MM.1S (cell line): Measurements from ENCODE around the gene FBXL17.
A peak's percentile ranks its signal among the peaks of the same experiment; 100 is the strongest.

ENCODE experiments used
- DNase-seq: peaks from one replicate; pipeline ENCODE4 v3.0.0-alpha.2; 2015
- H2AFZ ChIP-seq: fragments of 300-600 bp; sonication (generic); 2 replicates; pipeline ENCODE4 v1.6.0; 2016; ENCODE audit warnings: antibody characterized with exemption, low read length
- H3F3A ChIP-seq: fragments of 300-600 bp; sonication (generic); 2 replicates; pipeline ENCODE4 v1.6.1; 2016; ENCODE audit warnings: mild to moderate bottlenecking, antibody characterized with exemption, low read length, moderate library complexity, mixed read lengths; ENCODE audit not compliant: insufficient read depth
- H3K27ac ChIP-seq: fragments of 300-600 bp; sonication (generic); 2 replicates; pipeline ENCODE4 v1.5.1; 2016; ENCODE audit warnings: mild to moderate bottlenecking, low read length
- H3K27me3 ChIP-seq: fragments of 300-600 bp; sonication (generic); replicated peaks from 2 replicates; pipeline ENCODE4 v1.6.0; 2016; ENCODE audit warnings: low read length; ENCODE audit not compliant: insufficient read depth
- H3K36me3 ChIP-seq: fragments of 300-600 bp; sonication (generic); replicated peaks from 2 replicates; pipeline ENCODE4 v1.6.1; 2016; ENCODE audit warnings: mild to moderate bottlenecking, low read length, mixed read lengths; ENCODE audit not compliant: insufficient read depth
- H3K4me1 ChIP-seq: fragments of 300-600 bp; sonication (generic); 2 replicates; pipeline ENCODE4 v1.6.1; 2016; ENCODE audit warnings: low read length, mixed read lengths
- H3K4me2 ChIP-seq: fragments of 300-600 bp; sonication (generic); 2 replicates; pipeline ENCODE4 v1.6.0; 2016; ENCODE audit warnings: low read depth, low read length
- H3K4me3 ChIP-seq: fragments of 300-600 bp; sonication (generic); 2 replicates; pipeline ENCODE4 v1.5.1; 2016; ENCODE audit warnings: low read length, mixed read lengths
- H3K79me2 ChIP-seq: fragments of 300-600 bp; sonication (generic); 2 replicates; pipeline ENCODE4 v1.6.1; 2016; ENCODE audit warnings: mixed run types, low read length, mixed read lengths
- H3K9ac ChIP-seq: fragments of 300-600 bp; sonication (generic); 2 replicates; pipeline ENCODE4 v1.6.1; 2016; ENCODE audit warnings: low read length, mixed read lengths
- H3K9me2 ChIP-seq: fragments of 300-600 bp; sonication (generic); replicated peaks from 2 replicates; pipeline ENCODE4 v1.6.1; 2016; ENCODE audit warnings: mild to moderate bottlenecking, low read length, mixed read lengths; ENCODE audit not compliant: insufficient read depth
- H3K9me3 ChIP-seq: fragments of 300-600 bp; sonication (generic); replicated peaks from 2 replicates; pipeline ENCODE4 v1.6.1; 2016; ENCODE audit warnings: mild to moderate bottlenecking, low read length, mixed read lengths; ENCODE audit not compliant: insufficient read depth
- H4K20me1 ChIP-seq: fragments of 300-600 bp; sonication (generic); 2 replicates; pipeline ENCODE4 v1.6.1; 2016; ENCODE audit warnings: mild to moderate bottlenecking, low read length, moderate library complexity, mixed read lengths; ENCODE audit not compliant: insufficient read depth
- CTCF ChIP-seq: fragments of 300-600 bp; sonication (generic); IDR thresholded peaks from 2 replicates; pipeline ENCODE4 v1.5.1; 2016; ENCODE audit warnings: antibody characterized with exemption, low read length, mixed read lengths
- EZH2 ChIP-seq: fragments of 300-600 bp; sonication (generic); optimal IDR thresholded peaks from 2 replicates; pipeline ENCODE3; 2017; ENCODE audit warnings: low read depth, mild to moderate bottlenecking, antibody characterized with exemption, low read length, mixed read lengths
- EZH2phosphoT487 ChIP-seq: fragments of 300-600 bp; sonication (generic); IDR thresholded peaks from 2 replicates; pipeline ENCODE4 v1.6.1; 2018; ENCODE audit warnings: antibody characterized with exemption, low read length

Gene FBXL17

GRCh38 chr5:107875833-107876232, 506.1 kb downstream of the FBXL17 start:
- no peak overlapping the region for H3K9ac ChIP-seq
- DNase-seq = no peak
- H3F3A ChIP-seq = no peaks in the 10 kb centered on the region; the same call in 1 of the 2 replicates
- TF ChIP-seq CTCF = no peak
- no peak for TF ChIP-seq EZH2
- no peak for TF ChIP-seq EZH2phosphoT487
- no peaks in the 10 kb centered on the region for H3K79me2 ChIP-seq
- no peaks in the 10 kb centered on the region for H3K36me3 ChIP-seq
- no peak overlapping the region for H3K4me2 ChIP-seq
- no peak overlapping the region for H3K4me3 ChIP-seq
- no peak overlapping the region for H3K27ac ChIP-seq
- no peak overlapping the region for H2AFZ ChIP-seq
- no peaks in the 10 kb centered on the region for H3K4me1 ChIP-seq
- H3K9me3 ChIP-seq = no peaks in the 10 kb centered on the region
- H3K9me2 ChIP-seq = no peaks in the 10 kb centered on the region
- no peaks in the 10 kb centered on the region for H3K27me3 ChIP-seq
- H4K20me1 ChIP-seq = no peaks in the 10 kb centered on the region; the same call in 1 of the 2 replicates

- Histone ChIP-seq H3K4me2 (no peak overlapping the region), H4K20me1 (no peaks in the 10 kb centered on the region)
These were observed 507.1 kb downstream of the FBXL17 start for GRCh38 chr5:107874795-107875194.

GRCh38 chr5:107873877-107874276, 508.0 kb downstream of the FBXL17 start:
- H3K79me2 ChIP-seq = no peaks in the 10 kb centered on the region
- no peak overlapping the region for H3K27ac ChIP-seq
- no peaks in the 10 kb centered on the region for H3K9me2 ChIP-seq
- H3K9me3 ChIP-seq = no peaks in the 10 kb centered on the region
- H3K36me3 ChIP-seq = no peaks in the 10 kb centered on the region
- no peaks in the 10 kb centered on the region for H4K20me1 ChIP-seq
- H3K9ac ChIP-seq = no peak overlapping the region
- H3K4me3 ChIP-seq = no peak overlapping the region
- no peaks in the 10 kb centered on the region for H3K27me3 ChIP-seq
- no peak overlapping the region for H2AFZ ChIP-seq
- H3K4me1 ChIP-seq = no peaks in the 10 kb centered on the region
- H3F3A ChIP-seq = no peaks in the 10 kb centered on the region; the same call in 1 of the 2 replicates
- H3K4me2 ChIP-seq = no peak overlapping the region
- TF ChIP-seq EZH2phosphoT487 (no peak), EZH2 (no peak), CTCF (no peak)
- DNase-seq = no peak

More at GRCh38 chr5:107874795-107875194, 507.1 kb downstream of the FBXL17 start:
- Histone ChIP-seq H3K9ac (no peak overlapping the region), H3F3A (no peaks in the 10 kb centered on the region; the same call in 1 of the 2 replicates), H3K9me2 (no peaks in the 10 kb centered on the region), H3K4me1 (no peaks in the 10 kb centered on the region), H3K9me3 (no peaks in the 10 kb centered on the region), H3K27ac (no peak overlapping the region), H3K27me3 (no peaks in the 10 kb centered on the region), H3K79me2 (no peaks in the 10 kb centered on the region), H3K36me3 (no peaks in the 10 kb centered on the region), H3K4me3 (no peak overlapping the region), H2AFZ (no peak overlapping the region)
- TF ChIP-seq EZH2phosphoT487 (no peak), EZH2 (no peak), CTCF (no peak)
- peak; percentile 7 for DNase-seq
